HG03159 (cell line): Measurements from ENCODE around the gene RELN.

ENCODE experiments used
- ATAC-seq: cut with Tn5 transposase; IDR thresholded peaks from one replicate; pipeline ENCODE4 v1.9.1; 2021; ENCODE audit warnings: mild to moderate bottlenecking, moderate library complexity; ENCODE audit not compliant: unreplicated experiment

RELN gene

DNA sequence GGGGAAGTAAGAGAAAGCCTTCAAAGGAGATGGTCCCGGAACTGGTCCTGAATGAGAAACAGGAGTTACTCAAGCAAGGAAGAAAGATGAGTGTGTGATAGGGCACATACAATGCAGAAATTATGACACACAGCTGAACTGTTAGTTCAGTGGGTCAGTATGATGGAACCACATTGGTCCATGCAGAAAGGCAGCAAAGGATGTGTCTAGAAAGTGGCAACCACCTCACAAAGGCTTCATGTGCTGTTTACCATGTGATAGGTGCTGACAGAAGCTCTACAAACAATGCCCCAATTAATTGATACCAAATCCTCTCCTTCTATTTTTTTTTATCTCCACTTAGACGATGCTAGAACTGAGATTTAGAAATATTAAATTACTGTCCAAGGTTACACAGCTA, 258.3 kb downstream of the RELN start:
- no peak for ATAC-seq

DNA sequence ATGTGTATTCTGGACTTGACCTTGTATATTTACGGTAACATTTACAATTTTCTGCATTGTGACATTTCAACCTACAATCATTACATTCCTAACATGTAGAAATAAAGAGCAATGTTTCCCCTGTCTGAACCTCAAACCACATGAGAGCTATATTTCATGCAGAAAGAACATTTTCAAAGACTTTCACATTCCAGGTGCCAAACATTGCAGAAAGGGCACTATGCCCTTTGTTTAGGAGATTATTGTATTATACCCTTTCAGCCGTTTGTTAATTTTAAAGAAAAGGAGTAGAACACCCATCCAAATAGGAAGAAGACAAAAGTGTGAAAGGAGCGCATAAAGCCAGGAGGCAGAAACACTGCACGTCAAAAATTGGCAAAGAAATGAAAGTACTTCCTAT, 260.4 kb downstream of the RELN start:
- ATAC-seq: no peak

DNA sequence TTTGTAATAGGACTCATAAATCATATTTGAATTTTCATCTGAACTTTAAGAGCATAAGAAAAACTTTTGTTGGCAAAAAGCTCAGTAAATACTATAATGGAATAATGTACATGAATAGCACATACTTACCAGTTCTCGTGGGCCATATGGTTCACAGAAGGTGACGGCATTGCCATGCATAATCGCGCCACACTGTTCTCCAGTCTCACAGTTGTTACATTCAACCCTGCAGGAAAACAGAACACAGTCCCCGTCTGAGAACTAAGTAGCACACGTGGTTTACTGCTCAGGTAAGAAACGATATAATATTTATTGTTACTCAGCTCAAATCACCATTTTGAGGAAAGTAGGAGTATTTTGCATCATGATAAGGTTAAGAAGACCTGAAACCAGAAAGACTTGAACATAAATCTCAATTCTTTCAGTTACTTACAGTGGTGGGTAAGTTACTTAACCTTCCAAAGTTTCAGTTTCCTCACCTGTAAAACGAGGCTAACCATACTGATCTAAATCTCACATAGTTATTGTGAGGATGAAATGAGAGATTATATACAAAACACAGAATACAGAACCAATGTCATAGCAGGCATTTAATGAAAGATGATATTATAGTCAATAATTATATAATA, 261.4 kb downstream of the RELN start:
- ATAC-seq: no peak

DNA sequence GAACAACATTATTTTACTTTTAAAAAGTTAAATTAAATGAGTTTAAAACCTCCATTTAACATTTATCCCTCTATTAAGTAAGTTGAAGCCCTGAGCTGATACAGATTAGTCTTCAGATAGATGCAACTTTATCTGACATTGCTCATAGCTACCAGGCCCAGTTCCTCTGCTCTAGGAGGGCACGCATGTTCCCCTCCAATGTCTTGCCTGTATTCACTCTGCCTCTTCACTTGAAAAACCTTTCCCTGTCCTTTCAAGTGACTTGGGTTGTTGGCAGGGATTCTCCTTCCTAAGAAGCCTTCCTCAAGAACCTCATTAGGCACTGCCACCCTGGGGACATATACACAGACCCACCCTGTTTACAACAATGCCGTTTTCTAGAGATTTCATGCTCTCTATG, 270.4 kb downstream of the RELN start:
- no peak for ATAC-seq

DNA sequence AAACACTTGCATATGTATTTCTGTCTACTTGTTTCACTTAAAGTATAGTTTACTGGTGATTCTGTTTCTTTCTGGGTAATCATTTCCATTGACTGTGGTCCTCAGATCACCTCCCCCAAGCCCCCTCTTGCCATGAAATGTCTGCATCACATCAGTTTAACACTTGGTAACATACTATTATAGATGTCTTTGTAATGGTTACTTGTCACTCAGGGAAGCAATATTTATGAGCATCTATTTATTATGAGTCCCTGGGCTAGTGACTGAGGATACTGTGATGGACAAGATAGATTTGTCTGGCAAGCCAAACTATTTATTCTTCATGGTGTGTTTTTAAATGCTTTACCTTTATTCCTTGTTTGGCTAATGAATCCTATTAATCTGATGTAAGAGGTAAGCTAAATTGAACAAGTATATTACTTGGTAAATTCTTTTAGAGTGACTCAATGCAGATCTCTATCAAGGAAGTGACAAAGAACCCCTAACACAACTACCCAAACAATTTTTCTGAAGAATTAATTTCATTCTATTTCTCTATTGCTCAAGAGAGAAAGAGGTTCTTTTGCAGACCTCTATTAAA, 270.9 kb downstream of the RELN start:
- no peak for ATAC-seq

DNA sequence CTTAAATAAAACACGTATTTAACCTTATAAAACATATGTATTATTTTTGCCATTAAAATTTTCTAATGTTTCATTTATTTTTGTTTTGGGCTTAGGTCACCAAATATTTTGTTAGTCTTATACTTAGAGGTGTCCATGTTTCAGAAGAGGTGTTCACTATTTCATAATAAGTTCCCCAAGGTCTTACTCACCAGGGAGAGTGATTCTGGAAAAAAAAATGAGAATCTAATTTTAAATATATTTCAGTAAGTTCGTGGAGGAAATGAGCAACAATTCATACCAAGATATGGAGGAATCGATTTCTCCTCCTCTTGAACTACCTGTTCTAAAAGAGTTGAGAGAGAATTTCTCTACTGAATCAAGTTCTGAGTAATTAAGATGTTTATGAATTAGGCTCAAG, 271.9 kb downstream of the RELN start:
- no peak for ATAC-seq

DNA sequence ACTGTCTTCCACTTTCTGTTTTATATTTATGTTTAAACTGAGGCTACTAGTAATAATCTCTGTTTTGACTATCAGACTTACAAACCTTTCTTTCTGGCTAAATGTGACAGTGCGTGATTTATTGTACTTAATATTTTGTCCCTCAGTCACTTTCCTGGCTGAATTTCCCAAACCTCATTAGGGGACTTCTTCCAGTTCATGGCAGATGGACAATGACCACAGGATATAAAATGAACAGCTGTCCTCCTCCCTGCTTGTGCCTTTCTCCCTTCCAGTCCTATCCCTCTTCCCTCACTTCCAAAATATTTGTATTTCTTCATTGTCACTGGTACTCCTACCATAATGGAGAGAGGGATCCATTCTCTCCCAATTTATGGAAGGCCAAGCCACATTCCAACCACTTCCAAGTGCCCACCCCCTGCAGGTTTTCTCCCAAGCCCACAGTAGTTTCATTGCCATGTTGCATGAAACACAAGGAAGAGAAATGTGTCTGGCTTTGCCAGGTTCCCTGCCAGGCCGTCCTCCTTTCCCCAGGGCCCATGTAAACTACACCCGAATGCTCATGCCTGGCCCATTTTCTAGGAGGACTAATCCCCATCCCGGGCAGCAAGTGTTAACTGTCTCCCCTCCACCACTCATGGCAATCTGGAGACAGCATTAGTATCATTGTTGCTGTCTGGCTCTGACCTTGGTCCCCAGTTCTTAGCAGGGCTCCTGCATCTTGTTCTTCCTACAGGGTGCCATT, 273.9 kb downstream of the RELN start:
- no peak for ATAC-seq

DNA sequence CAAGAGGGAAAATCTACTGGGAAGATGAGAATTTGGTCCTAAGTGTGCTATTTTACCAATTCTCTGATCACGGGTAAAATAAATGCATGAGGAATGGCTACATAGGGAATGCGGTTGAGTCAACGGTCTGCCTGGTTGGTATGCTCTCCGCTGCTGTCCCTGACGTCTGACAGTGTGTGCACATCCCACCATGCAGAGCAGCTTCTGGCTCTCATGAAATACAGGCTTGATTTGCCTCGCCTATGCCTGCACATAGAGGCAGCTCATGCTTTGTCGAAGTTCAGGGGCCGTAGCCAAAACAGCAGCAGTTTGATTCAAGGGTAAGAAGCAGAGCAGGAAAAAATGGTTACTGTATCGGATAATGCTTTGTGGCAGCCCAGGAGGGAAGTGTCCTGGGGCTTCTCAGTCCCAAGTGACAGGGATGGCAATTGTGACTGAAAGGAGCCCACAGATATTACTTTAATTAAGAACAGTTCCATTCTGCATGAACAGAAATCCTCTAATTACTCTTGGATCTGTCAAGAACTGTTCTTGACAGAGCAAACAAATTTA, 275.0 kb downstream of the RELN start:
- ATAC-seq: no peak

DNA sequence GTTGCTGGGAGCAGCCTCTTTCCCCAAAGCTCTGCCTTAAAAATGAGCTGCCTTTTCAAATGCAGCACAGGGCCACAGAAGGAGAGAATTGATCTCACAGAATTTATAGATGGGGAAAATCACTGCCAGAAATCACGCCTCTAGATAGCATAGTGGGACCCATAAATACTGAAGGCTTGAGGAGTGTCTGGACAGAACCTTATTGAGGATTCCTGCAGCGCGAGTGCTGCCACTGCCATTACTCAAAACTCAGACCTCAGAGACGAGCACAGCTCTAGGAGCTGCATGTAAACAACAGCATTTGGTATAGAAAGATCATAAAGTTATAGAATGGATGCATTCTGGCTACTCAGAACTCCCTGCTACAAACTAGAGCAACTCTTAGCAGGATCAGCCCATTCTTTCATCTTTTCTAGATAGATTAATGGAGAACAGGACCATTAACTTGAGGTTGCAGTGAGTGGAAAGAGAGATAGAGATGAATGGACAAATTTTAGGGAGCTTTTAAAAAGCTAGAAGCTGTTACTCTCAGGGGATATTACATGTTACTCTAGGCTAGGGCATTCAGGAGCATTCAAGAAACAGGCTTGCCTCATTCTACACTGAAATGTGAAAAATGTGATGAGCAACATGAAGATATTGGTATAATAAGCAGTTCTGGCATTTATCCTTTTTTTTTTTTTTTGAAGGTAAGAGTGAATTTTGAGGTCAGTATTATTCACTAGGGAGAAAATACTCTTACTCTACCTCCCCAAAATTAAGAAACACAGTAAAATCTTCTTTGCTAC, 276.3 kb downstream of the RELN start:
- ATAC-seq: no peak

DNA sequence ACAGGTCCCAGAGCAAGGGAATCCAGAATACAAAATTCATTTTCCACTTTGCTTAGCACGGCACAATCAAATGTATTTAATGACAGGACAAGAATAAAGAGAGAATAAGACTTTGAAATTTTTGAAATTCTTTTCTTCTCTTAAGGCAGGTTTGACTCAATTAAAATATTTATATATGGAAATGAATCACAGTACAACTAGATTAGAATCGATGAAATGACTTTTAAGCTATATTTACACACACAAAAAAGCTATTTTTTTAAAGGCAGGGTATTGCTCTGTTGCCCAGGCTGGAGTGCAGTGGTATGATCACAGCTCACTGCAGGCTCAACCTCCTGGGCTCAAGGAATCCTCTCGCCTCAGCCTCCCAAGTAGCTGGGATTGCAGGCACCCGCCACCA, 278.0 kb downstream of the RELN start:
- ATAC-seq: no peak

DNA sequence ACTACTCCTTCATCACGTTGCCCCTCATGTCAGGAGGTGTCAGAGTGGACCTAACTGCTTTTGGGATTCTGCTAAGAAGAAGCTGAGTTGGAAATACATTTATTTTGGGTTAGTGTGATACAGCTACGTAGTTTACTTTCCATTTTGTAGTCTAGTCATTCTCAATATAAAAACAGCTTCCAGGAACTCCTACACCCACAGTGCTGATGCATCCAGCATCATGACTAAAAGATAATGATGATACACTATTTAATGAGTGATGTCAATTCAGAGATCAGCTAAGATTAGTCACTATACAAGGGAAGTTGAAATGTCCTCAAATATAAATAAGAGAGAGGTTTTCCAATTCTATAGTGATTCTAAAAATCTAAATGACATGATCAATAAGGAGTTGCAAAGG, 279.2 kb downstream of the RELN start:
- no peak for ATAC-seq

DNA sequence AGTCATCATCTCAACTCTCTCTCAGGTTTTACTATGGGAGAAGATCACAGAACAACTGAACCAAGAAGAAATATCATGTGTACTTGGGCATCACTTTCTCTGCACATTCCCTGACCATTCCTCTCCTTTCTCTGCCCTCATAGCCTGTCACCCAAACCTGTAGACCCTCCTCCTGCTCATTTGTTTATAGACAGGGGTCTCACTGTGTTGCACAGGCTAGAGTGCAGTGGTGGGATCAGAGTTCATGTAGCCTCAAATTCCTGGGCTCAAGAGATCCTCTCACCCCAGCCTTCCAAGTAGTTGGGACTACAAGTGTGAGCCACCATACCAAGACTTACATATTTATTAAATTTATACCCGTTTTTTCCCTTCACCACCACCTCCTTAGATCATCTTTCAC, 282.7 kb downstream of the RELN start:
- no peak for ATAC-seq

DNA sequence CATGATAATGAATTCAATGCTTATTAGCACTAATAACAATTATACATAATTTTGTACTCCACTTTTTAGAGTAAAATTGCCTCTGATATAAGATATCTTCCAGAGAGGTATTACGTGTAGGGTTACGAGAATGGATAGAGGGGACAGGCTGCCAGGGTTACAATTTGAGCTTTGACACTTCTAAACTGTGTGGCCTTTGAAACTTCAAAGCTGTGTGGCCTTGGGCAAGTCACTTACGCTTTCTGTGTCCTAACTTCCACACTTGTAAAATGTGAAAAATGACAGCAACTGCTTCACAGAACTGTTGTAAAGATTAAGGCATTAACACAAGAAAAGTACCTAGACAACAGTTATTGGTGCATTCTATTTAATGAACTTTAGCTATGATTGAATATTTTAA, 283.9 kb downstream of the RELN start:
- no peak for ATAC-seq

DNA sequence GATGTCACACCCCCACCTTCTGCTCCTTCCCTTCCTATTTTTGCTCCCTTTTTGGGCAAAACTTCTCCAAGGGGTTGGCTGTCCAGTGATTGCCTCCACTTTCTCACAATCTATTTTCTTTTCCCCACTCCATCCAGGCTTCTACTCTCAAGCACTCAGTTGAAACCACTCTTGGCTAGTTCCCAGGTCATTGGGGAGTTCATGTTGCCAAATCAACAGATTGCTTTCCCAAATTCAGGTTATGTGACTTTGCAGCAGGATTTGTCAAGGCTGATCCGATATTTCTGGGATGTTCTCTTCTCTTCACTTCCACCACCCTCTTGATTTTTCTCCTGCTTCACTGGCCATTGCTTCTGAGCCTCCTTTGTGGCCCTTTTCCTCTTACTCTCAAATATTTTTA, 284.8 kb downstream of the RELN start:
- no peak for ATAC-seq

DNA sequence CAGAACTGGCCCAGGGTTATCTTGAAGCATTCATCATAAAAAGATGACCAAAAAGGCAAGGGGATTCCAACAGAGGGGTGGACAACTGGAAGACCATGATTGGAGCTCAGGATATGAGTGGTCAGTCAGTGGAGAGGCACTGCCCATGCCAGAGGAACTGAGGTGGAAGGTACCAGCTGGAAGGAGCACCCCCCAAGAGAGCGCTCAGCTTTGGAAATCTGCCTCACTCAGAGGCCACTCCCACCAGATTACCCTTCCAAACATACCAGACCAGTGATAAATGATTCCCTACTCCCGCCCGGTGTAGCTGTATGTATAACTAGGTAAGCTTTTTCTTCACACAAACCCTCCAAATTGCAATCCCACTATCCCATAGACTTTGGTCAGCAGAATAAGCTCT, 286.5 kb downstream of the RELN start:
- ATAC-seq: no peak

DNA sequence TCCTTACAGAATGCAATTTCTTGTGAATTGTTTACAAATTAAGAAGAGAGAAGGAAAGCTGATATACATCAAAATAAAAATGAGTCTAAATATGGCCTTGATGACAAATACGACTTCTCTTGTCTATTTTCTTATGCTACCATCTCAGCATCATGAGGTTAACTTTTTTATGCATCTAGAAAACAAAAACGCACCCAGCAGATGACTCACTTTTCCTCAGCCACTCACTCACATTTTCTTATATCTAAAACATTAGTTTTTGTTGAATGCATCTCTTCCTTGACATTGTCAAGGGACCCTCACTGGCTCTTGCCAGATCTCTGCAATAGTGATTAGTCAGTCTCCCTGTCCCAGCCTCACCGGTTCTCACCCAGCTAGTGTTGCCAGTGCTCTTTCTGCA, 287.0 kb downstream of the RELN start:
- no peak for ATAC-seq

DNA sequence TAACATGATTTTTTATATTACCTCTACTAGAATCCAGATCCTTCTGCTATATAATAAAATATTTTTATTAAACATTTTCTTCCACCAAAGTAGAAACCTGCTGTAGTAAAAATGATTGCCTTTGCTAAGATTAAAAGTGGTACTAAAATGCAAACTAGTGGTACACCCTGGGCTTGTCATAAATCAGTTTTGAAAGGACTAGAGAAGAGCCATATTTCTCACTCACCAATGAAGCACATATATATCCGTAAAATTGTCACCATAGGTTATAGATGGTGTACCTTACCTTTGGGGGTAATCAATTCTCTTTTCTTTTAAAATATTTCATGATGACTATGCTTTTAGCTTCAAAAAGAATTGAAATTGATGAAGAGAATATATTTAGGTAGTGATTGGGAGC, 290.4 kb downstream of the RELN start:
- ATAC-seq: no peak

DNA sequence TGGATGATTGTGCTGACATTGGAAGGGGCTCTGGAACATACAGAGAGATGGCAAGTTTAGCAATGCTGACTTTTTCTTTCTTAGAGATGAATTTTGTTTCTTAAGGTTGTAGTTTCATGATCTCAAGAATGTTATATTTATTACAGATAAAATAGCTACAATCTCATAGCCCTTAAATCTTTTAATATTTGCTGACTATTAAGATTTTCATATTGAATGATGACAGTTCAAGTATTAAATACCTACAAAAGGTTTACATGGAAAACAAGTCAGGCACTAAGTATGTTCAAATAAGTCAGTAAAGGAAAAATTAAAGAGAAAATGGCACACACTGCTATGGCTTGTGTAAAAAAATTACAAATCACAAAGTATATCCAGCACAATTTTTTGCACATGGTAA, 291.4 kb downstream of the RELN start:
- no peak for ATAC-seq

DNA sequence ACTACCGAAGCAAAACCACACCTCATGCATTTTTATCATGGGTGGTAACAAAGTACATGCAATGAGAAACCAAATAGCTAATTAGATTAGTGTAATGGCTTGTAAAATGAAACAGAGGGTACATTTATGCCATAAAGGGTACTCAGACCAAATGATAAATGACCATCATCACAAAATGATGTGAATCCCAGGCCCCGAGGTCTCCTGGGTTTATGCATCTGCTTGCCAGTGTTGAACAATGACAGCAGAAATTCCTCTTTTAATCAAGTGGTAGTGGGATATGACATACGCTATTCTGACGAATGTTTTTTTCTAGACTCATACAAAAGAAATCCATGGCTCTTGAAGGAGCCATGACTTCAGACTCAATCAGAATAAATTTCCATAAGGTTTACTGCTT, 293.9 kb downstream of the RELN start:
- ATAC-seq: no peak

DNA sequence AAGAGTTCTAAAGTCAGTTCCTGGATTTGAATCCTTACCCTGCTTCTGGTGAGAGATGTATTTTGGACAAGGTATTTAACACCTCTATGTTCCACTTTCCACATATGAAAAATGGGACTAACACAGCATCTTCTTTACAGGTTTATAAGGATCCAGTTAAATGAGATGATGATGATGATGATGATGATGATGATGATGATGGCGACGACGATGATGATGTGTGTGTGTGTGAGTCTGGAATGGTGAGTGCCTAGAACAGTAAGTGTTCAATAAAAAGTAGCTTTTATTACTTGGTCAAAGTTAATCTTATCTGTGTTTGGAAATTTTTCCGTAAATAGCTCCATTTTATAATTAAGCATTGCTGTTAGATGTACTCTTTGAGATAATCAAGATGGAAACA, 295.2 kb downstream of the RELN start:
- no peak for ATAC-seq

DNA sequence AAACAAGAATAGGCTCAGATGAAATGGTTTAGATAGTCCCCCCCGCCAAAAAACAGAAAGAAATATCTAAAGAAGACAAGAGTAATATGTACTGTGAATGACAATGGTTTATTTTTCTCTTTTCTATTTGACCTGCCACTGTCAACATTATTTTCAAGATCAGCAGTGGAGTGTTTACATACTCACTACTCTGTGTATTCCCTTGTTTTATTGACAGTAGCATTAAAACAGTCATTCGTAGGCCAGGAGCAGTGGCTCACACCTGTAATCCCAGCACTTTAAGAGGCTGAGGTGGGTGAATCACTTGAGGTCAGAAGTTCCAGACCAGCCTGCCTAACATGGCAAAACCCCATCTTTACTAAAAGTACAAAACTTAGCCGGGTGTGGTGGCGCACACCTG, 298.2 kb downstream of the RELN start:
- ATAC-seq: no peak
